GM18519 (cell line): ENCODE results near the gene ADAMTSL1.

Experiments
- ATAC-seq: cut with Tn5 transposase; IDR thresholded peaks from one replicate; pipeline ENCODE4 v1.9.1; 2021; ENCODE audit warnings: mild to moderate bottlenecking, moderate library complexity; ENCODE audit not compliant: unreplicated experiment, low FRiP score

Gene ADAMTSL1

DNA sequence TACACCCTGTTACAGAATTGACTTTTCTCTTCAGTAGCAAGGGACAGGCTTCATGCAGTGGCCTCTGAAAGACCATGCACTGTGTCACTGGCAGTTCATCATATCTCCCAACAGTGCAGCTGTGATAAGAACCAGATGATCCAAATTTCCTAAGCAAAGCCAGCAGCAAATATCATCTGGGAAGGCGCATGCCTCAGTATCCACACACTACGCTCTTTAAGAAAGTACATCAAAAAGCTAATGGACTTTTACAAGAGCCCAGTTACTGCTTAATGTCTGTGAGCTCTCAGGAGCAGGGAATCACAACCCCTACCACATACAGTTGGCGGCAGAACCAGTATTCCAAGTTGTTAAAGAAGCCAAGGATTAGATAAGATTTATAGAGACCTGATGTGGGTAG is 25.1 kb downstream of the ADAMTSL1 start:
- ATAC-seq = no peak

DNA sequence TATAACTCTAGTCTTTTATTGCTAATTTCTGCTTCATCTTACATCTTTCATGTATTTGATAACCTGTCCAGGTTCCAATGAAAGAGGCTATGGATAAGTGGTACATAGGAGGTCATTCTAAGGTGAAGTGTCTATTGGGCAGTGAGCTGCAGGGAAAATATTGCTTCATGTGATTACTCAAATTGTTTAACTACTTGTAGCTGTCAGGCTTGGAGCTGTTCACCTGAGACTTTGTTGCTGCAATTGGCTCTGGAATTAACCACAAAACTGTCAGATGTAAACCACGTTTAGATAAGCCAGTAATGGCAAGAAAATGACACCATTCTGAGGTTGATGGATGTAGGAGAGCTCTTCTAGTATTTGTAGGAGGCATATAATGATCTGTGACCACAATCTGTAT is 26.0 kb downstream of the ADAMTSL1 start:
- ATAC-seq = no peak

GRCh38 chr9:18500451-18500850 is 26.5 kb downstream of the ADAMTSL1 start:
- ATAC-seq = no peak

DNA sequence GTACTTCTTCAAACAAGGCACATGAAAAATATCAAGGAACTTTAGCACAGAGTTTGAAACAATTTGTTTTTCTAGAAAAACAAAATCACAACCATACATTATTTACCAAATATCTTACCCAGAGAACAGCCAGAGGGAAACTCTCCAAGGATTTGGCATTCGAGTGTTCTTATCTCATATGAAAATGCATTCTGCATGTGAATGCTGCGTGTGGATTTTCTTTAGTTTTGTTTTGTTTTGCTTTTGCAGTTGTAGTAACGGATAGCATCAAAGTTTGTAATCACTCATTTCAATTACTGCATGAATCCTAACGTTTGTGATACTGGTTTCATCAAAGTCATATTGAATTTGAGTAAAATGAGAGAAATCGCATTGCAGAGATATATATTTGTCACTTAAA is 28.0 kb downstream of the ADAMTSL1 start:
- ATAC-seq = no peak

GRCh38 chr9:18502546-18502945 is 28.6 kb downstream of the ADAMTSL1 start:
- no peak for ATAC-seq

- ATAC-seq = no peak
Observed at GRCh38 chr9:18504707-18505106, 30.8 kb downstream of the ADAMTSL1 start.

DNA sequence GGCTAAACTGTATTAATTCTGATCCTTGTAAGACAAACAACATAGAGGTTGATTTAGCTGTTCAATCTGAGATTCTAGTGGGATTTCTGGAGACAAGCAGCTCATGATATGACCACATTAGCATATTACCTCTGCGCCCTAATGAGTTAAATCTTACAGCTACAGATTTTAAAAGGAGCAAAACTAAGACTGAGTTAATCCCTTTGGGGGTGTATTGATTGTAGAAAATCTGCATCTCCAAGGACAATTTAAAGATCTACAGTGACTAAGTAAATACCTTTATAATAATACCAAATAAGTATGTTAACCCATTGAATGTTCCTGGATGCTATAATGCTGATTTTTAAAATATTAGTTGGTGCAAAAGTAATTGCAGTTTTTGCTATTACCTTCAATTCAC is 33.2 kb downstream of the ADAMTSL1 start:
- no peak for ATAC-seq

DNA sequence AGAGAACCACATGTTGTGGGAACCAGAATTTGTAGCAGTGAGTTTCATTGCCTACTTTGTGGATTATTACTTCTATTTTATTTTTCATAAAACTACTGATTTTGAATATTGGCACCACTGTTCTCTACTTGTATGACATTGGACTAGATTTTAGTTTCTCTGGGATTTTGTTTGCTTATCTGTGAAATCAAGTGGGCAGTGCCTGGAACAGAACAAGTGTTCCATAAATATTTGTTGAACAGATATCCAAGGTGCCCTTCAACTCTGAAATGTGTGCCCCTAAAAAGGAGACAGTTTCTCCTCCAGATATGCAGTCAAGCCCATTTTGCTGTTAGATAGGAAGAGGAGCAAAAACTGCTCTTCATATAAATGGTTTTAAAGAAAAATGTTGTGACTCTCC is 42.6 kb downstream of the ADAMTSL1 start:
- ATAC-seq = no peak

DNA sequence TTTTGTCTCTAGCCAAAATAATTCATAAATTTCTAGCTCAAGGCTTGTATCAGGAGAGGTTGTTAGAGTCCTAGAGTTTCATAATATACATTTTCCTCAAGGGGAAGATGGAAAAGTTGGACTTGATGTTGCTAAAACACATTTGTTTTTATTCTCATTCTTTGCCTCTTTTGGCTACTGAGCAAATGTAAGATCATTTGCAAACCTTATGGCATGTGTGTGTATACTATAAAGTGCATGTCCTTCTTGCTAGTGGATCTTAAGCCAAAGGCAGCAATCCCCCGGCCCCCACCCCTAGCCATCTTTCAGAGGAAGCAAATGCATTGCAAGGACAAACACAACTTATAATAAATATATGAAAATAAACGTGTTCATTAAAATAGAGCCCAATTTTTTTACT is 43.0 kb downstream of the ADAMTSL1 start:
- ATAC-seq = no peak

GRCh38 chr9:18520416-18521047 is 46.6 kb downstream of the ADAMTSL1 start:
- ATAC-seq = no peak

- no peak for ATAC-seq
Observed at GRCh38 chr9:18526685-18527084, 52.7 kb downstream of the ADAMTSL1 start.

DNA sequence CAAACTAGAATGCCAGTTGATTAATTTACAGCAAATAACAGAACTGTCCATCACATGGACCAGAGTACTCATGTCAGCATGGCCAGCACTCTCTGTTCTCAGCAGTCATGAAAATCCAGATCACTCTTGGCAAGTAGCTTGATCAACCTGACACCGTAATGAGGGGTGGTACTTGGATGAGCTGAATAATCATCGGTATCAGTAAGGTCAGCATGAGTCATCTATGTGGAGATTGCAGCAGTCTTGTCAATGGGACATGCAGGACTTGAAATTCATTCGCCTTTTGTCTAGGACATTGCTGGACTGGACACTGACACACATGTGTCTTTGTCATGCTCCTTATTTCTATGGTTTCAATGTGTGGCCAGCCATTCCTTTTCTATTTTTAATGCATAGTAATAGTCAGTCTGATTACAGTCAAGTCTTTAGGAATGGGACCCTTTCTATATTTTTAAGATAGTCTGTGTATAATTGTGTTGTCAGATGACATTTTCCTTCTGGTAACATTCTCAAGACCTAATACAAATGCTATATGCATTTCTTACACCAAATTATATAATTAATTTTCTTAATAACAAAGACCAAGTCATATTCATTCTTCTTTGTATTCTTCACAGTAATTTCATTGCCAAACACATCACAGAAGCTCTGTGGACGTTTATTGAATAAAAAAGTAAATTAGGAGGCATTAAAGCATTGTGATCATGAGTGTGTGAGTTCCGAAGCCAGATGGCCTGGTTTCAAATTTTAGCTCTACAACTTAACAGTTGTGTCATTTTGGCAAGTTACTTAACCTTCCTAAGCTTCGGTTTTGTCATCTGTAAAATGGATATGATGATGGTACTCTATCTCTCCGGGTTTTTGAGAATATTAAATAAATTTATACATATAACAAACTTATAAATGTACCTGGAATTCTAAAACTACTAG is 57.4 kb downstream of the ADAMTSL1 start:
- ATAC-seq = no peak

DNA sequence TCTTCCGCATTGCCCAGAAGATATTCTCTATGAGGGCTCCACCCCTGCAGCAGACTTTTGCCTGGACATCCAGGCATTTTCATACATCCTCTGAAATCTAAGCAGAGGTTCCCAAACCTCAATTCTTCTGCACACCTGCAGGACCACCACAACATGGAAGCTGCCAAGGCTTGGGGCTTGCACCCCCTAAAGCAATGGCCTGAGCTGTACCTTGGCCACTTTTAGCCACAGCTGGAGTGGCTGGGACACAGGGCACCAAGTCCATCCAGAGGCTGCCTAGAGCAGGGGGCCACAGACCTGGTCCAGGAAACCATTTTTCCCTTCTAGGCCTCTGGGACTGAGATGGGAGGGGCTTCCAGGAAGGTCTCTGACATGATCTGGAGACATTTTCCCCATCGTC is 60.7 kb downstream of the ADAMTSL1 start:
- ATAC-seq = no peak

DNA sequence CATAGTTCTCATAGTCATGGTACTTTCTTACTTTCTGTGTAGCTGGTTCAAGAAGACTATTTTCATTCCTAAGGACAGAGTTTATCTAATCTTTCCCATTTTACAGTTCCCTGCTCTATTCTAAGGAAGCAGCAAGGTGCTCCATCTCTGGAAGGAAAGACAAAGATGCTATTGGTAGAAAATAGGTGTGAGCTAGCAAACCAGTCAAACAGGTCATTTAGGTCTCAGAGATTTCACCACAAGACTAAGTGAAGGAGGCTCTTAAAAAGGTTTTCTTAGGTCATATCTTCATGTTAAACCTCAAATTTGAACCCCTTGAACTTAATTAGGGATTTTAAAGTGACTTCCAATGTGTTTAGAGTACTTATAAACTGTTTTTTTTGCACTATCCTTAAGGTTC is 62.6 kb downstream of the ADAMTSL1 start:
- ATAC-seq = no peak

DNA sequence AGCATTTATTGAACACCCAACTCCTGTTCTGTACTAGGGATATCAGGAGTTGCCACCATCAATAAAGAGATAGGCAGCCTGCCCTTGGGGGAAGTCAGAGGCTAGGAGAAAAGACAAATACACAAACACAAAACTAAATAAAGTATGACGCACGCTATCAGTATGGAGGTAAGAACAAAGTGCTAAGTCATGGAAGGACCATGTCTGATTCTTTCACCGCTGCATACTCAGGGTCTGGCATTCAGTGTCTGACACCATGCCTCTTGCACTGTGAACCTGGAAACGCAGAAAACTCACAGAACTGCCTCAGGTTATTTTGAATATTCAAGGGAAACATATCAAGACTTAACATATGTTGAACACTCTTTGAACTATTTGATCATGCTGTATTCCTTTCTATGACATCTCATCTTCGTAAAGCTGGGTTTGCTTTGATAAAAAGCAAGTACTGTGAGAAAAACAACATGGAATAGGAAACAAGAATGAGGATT is 65.3 kb downstream of the ADAMTSL1 start:
- ATAC-seq = no peak

- no peak for ATAC-seq
Observed at GRCh38 chr9:18542837-18543405, 69.0 kb downstream of the ADAMTSL1 start.

- ATAC-seq = no peak
Observed at GRCh38 chr9:18543406-18544192, 69.6 kb downstream of the ADAMTSL1 start.

- ATAC-seq = no peak
Observed at GRCh38 chr9:18544456-18544855, 70.5 kb downstream of the ADAMTSL1 start.

DNA sequence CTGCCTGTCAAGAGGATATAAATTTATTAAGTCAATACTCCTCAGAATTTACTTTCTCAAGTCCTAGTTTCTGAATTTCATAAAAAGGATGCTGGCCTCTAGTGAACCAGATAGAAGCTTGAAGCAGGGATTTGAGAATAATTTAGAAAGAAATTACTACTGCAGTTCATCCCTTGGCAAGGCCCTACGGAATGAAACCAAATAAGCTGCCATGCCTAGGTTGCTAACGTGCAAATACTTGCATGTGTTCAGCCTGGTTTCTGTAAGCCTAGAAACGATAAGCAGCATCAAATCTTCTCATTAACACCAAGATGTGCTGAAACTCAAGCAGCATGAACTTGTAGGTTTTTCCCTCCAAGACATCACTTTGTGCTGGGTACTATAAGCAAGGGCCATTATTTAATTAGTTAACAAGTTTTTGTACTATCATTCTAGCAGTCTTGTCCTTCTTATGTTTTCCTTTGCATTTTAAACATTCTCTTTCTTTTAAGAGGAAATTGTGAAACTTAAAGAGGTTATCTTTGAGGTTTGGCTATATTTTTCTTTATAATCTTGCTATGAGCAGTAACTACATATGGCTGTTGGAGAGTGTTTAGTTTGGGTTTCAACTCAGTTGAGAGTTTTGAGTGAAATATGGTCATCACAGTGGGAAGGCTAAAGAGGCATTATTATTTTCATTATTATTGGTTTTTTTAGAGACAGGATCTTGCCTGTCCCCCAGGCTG is 71.8 kb downstream of the ADAMTSL1 start:
- no peak for ATAC-seq

DNA sequence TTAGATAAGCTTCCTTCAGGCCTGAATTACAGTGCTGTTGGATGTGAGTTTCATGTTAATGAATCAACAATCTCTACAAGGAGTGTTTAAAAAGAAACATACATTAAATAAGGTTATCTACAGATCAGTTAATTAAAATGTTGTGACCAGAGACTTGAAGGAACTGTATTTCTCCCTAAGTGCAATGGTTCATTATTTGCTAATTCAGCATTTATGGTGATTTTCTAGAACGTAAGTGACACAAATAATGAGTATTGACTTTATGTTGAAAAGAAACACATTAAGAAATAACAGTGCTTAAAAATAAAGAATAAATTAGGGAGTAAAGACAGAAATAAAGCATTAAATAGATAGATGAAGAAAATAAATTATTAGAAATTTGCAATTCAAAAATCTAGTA is 74.5 kb downstream of the ADAMTSL1 start:
- no peak for ATAC-seq
